ENCODE measurements around the gene PACS2.

The PACS2 gene

DNA sequence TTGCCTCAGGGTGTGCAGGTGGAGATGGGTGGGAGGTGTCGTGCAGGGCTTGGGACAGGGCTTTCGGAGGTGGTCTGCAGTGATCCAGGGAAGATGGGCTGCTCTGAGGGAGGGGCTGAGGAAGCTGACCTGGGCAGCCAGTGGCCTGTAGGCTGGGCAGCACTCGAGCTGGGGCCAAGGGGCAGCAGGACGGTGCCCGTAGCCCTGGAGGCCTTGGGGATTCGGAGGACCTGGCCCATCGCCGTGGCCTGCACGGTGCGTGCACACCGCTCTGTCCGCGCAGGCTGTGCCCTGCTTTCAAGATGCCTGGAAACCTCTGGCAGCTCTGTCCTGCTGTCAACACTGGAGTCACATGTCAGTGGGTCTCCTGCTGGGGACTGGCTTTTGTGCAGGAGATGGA, 9.1 kb downstream of the PACS2 start:
- no peak for TF ChIP-seq RAD21 (IDR thresholded peaks at IDR 0.05; ENCODE audit: low read depth)
- no peak for TF ChIP-seq TEAD4 (IDR thresholded peaks at IDR 0.05)
- no peak for TF ChIP-seq YY1 (IDR thresholded peaks at IDR 0.05; ENCODE audit: low read depth)
- TF ChIP-seq TAF1 (IDR thresholded peaks at IDR 0.05; ENCODE audit: low read depth), result no peak
- TF ChIP-seq, protein P1, sequence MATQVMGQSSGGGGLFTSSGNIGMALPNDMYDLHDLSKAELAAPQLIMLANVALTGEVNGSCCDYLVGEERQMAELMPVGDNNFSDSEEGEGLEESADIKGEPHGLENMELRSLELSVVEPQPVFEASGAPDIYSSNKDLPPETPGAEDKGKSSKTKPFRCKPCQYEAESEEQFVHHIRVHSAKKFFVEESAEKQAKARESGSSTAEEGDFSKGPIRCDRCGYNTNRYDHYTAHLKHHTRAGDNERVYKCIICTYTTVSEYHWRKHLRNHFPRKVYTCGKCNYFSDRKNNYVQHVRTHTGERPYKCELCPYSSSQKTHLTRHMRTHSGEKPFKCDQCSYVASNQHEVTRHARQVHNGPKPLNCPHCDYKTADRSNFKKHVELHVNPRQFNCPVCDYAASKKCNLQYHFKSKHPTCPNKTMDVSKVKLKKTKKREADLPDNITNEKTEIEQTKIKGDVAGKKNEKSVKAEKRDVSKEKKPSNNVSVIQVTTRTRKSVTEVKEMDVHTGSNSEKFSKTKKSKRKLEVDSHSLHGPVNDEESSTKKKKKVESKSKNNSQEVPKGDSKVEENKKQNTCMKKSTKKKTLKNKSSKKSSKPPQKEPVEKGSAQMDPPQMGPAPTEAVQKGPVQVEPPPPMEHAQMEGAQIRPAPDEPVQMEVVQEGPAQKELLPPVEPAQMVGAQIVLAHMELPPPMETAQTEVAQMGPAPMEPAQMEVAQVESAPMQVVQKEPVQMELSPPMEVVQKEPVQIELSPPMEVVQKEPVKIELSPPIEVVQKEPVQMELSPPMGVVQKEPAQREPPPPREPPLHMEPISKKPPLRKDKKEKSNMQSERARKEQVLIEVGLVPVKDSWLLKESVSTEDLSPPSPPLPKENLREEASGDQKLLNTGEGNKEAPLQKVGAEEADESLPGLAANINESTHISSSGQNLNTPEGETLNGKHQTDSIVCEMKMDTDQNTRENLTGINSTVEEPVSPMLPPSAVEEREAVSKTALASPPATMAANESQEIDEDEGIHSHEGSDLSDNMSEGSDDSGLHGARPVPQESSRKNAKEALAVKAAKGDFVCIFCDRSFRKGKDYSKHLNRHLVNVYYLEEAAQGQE (IDR thresholded peaks at IDR 0.05; ENCODE audit: low read depth), result no peak
- TF ChIP-seq TCF12 (IDR thresholded peaks at IDR 0.05; ENCODE audit: low read depth), result no peak
- TF ChIP-seq, protein P2, sequence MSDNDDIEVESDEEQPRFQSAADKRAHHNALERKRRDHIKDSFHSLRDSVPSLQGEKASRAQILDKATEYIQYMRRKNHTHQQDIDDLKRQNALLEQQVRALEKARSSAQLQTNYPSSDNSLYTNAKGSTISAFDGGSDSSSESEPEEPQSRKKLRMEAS (IDR thresholded peaks at IDR 0.05), result no peak
- TF ChIP-seq CEBPB (IDR thresholded peaks at IDR 0.05), result no peak
- TF ChIP-seq FOXM1 (IDR thresholded peaks at IDR 0.05; ENCODE audit: borderline replicate concordance, low read depth), result no peak
- no peak for TF ChIP-seq ZBTB7A (IDR thresholded peaks at IDR 0.05; ENCODE audit: low read depth)
- no peak for TF ChIP-seq EGR1 (IDR thresholded peaks at IDR 0.05)
- no peak for TF ChIP-seq EP300 (IDR thresholded peaks at IDR 0.05; ENCODE audit: borderline replicate concordance)
- TF ChIP-seq NFIC (IDR thresholded peaks at IDR 0.05), result no peak

DNA sequence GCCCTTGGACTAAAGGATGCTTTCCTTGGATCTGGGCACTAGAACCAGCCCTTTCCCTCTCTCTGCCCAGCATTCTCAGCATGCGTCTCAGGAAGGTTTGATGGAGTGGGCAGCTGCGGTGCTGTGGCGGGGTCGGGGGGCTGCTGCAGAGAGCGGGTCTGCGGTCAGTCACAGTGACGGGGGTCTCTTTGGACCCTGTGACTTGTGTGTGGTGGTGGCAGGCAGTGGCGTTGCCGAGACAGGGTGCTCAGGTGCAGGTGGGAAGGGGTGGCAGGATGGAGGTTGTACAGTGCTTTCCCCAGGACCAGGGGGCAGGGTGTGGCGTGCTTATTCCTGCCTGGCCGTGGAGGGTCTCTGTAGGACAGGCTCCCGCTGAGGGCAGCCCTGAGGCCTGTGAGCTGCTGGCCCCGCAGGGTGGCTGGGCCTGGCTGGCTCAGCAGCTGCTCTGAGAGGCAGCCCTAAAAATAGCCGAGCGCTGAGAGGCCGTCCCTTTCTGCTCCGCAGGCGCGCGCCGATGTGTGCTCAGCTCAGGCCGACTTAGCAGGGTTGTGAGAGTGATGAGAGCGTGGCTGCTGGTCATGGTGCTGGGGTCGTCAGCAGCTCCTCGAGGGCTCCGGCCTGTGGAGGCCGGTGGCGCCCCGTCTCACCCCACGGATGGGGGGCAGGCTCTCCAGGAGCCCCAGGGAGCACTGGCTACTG, 9.7 kb downstream of the PACS2 start:
- TF ChIP-seq TEAD4 (IDR thresholded peaks at IDR 0.05), result no peak
- TF ChIP-seq FOXM1 (IDR thresholded peaks at IDR 0.05; ENCODE audit: borderline replicate concordance, low read depth), result no peak
- no peak for TF ChIP-seq CEBPB (IDR thresholded peaks at IDR 0.05)
- TF ChIP-seq YY1 (IDR thresholded peaks at IDR 0.05; ENCODE audit: low read depth), result no peak
- no peak for TF ChIP-seq EGR1 (IDR thresholded peaks at IDR 0.05)
- TF ChIP-seq, protein P3, sequence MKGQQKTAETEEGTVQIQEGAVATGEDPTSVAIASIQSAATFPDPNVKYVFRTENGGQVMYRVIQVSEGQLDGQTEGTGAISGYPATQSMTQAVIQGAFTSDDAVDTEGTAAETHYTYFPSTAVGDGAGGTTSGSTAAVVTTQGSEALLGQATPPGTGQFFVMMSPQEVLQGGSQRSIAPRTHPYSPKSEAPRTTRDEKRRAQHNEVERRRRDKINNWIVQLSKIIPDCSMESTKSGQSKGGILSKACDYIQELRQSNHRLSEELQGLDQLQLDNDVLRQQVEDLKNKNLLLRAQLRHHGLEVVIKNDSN (IDR thresholded peaks at IDR 0.05), result no peak
- TF ChIP-seq RAD21 (IDR thresholded peaks at IDR 0.05; ENCODE audit: low read depth), result no peak
- TF ChIP-seq, protein P1 (IDR thresholded peaks at IDR 0.05; ENCODE audit: low read depth), result no peak
- TF ChIP-seq ZBTB7A (IDR thresholded peaks at IDR 0.05; ENCODE audit: low read depth), result no peak
- TF ChIP-seq, protein P2 (IDR thresholded peaks at IDR 0.05), result no peak

DNA sequence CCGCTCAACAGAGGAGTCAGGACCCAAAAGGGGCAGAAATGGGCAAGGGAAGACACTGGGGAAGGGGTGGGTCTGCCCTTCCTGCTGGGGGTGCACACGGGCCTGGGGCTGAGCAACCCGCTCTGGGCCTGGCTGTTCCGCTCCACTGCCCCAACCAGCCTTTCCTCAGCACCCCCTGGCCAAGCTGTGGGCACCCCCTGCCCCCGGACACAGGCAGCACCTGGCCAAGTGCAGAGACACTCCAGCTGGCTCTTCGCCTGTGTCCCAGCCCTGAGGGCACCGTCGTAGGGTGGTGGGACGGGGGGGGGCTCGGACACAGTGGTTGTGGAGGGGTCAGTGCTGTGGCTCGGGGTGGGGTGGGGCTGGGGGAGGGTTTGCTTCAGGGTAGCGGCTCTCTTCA, 10.3 kb downstream of the PACS2 start:
- TF ChIP-seq FOXM1 (IDR thresholded peaks at IDR 0.05; ENCODE audit: borderline replicate concordance, low read depth) (no peak), TEAD4 (IDR thresholded peaks at IDR 0.05) (no peak), TAF1 (IDR thresholded peaks at IDR 0.05; ENCODE audit: low read depth) (no peak), YY1 (IDR thresholded peaks at IDR 0.05; ENCODE audit: low read depth) (no peak)
- TF ChIP-seq, protein P3 (IDR thresholded peaks at IDR 0.05), result no peak

DNA sequence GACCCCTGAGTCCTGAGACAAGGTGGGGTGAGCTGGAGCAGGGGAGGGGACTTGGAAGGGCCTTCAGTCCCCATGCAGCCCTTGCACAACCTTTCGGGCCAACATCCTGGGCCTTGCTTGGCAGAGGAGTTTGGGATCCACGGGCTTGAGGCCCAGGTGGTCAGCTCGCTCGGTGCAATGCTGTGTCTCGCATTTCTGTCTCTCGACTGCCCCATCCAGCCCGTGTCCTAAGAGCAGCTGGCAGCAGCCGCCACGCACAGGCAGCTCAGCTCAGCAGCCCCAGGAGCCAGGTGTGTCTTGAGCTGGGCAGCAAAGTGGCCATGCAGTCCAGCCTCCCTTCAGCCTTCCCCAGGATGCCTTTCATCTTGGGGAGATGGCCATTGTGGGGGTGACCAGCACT, 10.8 kb downstream of the PACS2 start:
- TF ChIP-seq, protein P2 (IDR thresholded peaks at IDR 0.05), result no peak
- TF ChIP-seq TCF12 (IDR thresholded peaks at IDR 0.05; ENCODE audit: low read depth) (no peak), EP300 (IDR thresholded peaks at IDR 0.05; ENCODE audit: borderline replicate concordance) (no peak), FOXM1 (IDR thresholded peaks at IDR 0.05; ENCODE audit: borderline replicate concordance, low read depth) (no peak), CREB1 (IDR thresholded peaks at IDR 0.05; ENCODE audit: low read depth) (no peak), TAF1 (IDR thresholded peaks at IDR 0.05; ENCODE audit: low read depth) (no peak), YY1 (IDR thresholded peaks at IDR 0.05; ENCODE audit: low read depth) (no peak), TEAD4 (IDR thresholded peaks at IDR 0.05) (no peak), CEBPB (IDR thresholded peaks at IDR 0.05) (no peak), EGR1 (IDR thresholded peaks at IDR 0.05) (no peak), ZBTB7A (IDR thresholded peaks at IDR 0.05; ENCODE audit: low read depth) (no peak), RAD21 (IDR thresholded peaks at IDR 0.05; ENCODE audit: low read depth) (no peak), NFIC (IDR thresholded peaks at IDR 0.05) (no peak)
- TF ChIP-seq, protein P1 (IDR thresholded peaks at IDR 0.05; ENCODE audit: low read depth), result no peak
- TF ChIP-seq, protein P3 (IDR thresholded peaks at IDR 0.05), result no peak

All from Ishikawa (cell line).